GM18511 (cell line): ENCODE results near the gene NOD1.
"Not testable (repeated sequence)": the region's sequence is repeated elsewhere in the genome, so short reads cannot be mapped to it uniquely, and the experiment has no call there.

Source experiments
- ATAC-seq: cut with Tn5 transposase; IDR thresholded peaks from one replicate; pipeline ENCODE4 v1.9.1; 2021; ENCODE audit warnings: mild to moderate bottlenecking, moderate library complexity; ENCODE audit not compliant: unreplicated experiment

The NOD1 gene

DNA sequence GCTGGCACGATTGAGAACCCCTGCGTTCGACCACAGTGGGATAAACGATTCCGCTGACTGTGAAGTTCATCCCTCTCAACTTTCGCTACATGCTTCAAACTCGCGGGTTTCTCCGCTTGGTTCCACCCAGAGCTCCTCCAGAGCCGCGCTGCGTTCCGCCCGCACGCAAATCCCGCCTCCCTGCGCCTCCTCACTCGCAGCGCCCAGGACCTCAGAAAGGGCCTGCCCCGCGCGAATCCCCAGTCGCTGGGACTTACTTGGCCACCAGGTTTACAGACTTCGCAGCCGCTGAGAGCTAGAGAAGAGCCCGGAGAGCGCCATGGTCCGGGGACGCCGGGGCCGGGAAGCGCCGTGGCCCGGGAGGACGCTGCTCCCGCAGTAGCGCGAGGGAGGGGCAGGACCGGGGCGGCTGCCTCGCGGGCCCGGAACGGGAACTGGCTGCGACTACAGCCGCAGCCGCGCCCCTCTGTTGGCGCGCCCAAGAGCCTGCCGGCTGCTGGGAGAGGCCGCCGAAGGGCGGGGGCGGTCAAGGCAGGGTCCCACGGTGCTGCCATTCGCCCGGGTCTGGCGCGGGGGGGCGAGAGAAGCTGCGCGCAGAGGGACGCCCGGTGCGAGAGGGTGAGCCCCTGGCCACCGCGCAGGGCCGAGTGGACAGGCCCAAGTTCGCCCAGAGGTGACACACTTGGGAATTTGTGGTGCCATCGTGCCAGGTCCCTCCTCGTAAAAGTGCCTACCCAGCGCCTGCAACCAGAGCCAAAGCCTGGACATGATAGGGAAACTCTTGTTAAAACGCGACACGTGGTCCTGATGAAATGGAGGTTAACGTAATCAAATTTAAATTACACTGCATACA lies at the start of gene NOD1:
NOD1 (minus strand) TSS at position 436 of the 853 bp plus-strand sequence. CDS start 21,863 bp downstream, outside the sequence.
- ATAC-seq: peak; percentile 90

DNA sequence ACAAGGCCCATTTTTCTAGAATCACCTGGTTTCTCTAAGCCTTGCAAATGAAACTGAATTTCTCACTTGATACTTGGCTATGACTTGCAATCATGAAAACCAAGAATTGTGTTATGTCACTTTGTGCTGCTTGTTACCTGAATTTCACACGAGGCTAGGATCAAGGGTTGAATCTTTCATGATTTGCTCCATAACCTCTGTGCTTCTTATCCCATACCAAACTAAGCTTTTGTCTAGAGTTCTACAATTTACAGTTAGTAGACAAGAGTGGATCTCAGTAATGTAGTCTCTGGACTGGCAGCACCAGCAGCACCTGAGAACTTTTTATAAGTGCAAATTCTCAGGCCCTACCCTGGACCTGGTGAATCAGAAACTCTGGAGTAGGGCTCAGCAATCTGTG lies 48.7 kb upstream of the NOD1 start:
- ATAC-seq: not testable (repeated sequence)

DNA sequence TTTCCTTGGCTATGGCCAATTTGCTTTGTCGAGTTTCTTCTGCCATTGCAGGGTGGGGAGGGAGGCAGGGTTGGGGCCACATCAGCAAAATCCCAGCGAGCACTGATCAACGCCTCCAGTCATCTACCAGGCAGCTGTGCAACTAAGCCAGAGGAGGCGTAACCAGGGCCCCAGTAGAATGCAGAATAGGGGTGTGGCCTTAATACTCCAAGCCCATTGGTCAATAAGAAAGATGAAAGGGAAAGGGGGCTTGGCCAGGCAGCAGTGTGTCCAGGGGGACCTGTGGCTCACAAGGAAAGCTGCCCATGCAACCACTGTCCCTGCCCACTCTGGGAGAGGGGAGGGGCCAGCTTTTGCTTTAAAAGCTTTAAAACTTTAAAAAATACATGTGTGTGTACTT lies 47.6 kb upstream of the NOD1 start:
- no peak for ATAC-seq

DNA sequence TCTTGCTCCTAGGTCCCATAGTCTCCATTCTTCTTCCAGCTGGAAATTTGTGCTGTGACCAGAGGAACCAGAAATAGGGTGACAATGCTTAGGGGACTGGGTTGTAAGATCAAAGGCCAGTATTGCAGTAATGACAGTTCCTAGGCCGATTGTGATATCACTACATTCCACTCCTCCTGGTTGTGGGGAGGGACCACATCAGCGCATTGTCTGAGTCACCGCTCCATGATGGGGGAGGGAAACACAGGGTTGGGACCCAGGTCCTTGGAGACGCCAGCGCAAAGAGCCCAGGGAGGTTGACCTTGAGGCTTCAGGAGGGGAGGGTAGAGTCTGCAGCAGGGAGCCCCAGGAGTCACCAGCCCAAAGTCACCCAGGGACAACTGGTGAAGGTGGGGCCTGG lies 46.8 kb upstream of the NOD1 start:
- no peak for ATAC-seq

GRCh38 chr7:30524545-30524944 lies 46.0 kb upstream of the NOD1 start:
- no peak for ATAC-seq

GRCh38 chr7:30523466-30523865 lies 44.9 kb upstream of the NOD1 start:
- ATAC-seq: no peak

DNA sequence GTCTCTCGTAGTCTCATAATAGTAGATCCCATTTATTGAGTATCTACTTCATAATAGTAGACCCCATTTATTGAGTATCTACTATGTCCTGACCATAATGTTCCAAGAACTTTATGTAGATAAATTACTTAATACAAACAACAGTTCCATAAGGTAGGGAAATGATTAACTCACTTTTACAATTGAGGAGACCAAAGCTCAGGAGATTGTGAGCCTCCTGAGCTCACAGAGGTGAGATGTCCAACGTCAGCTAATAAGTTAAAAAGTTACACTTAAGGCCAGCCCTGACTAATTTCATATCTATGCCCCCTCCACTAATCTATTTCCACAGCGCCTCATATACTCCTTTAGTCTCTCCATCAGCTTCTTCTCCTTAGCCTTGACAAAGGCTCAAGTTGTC lies 43.6 kb upstream of the NOD1 start:
- ATAC-seq: no peak

- ATAC-seq: no peak
Measured at GRCh38 chr7:30521532-30521931, 42.9 kb upstream of the NOD1 start.

- no peak for ATAC-seq
Measured at GRCh38 chr7:30519122-30519521, 40.5 kb upstream of the NOD1 start.

DNA sequence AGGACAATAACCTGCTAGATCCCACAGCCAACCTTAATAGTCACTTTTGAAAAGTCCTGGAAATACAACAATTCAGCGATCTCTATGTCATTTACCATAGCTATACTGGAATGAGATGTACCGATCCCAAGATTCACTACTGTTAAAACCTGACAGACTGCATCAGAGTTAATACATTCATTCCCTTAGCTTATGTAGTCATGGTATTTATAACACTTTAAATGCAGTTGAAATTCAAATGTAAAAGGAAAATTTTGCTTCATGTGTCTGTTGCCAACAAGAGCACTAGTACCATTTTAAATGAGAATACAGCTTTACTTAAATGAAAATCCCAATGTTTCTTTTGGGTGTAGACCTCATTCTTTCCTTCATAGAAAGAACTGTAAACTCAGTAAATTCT lies 37.2 kb upstream of the NOD1 start:
- no peak for ATAC-seq

DNA sequence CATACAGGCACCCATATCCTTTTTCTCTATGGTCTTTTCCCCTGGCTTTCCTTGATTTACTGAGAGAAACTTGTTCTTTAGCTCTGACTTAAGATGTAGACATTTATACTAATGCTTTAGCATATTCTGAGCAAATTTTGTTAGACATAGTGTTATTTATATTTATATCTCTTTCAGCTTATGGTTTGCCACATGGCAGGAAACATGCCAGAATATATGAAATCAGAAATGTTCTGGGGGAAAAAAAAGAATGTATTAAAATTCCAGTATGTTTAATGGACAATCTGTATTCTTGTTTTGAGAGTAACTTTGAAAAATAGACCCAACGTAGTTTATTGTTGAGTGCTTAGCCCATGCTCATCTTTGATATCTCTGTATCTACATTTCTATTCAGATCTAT lies 36.2 kb upstream of the NOD1 start:
- ATAC-seq: no peak

- ATAC-seq: no peak
Measured at GRCh38 chr7:30514177-30514576, 35.6 kb upstream of the NOD1 start.

DNA sequence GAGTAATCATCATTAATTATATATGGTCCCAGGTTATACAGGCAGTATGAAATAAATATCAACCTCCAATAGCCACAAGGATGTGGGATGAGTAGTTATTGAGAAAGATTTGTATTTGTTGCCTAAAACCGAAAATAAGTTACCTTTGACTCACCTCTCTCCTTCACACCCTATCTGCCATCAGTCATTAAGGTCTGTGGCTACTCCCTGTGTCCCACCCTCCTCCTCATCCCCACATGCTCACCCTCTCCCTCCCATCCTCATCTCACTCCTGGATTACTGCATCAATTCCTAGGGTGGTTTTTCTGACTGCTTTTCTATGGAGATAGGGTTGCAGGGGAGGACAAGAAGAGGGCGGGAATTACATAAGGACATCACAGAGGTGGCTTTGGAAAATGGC lies 35.2 kb upstream of the NOD1 start:
- no peak for ATAC-seq

GRCh38 chr7:30511973-30512662 lies 33.5 kb upstream of the NOD1 start:
- ATAC-seq: no peak

DNA sequence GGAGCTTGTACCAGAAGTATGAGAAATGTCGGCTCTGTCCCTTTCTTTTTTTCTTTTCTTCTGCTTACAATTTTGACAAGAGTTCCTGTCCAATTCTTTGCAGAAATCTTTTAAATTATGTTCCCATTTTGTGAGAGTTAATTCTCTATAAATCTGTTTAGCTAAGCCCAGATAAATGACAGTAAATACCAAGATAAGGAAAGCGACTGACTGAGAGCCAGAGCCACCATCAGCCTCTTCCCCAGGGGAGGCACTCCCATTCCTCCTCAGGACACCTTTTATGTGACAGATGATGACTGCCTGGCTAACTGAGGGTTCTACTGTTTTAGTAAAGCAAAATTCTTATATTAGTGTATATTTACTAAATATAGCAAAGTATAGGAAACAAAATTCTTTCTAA lies 32.9 kb upstream of the NOD1 start:
- ATAC-seq: no peak

DNA sequence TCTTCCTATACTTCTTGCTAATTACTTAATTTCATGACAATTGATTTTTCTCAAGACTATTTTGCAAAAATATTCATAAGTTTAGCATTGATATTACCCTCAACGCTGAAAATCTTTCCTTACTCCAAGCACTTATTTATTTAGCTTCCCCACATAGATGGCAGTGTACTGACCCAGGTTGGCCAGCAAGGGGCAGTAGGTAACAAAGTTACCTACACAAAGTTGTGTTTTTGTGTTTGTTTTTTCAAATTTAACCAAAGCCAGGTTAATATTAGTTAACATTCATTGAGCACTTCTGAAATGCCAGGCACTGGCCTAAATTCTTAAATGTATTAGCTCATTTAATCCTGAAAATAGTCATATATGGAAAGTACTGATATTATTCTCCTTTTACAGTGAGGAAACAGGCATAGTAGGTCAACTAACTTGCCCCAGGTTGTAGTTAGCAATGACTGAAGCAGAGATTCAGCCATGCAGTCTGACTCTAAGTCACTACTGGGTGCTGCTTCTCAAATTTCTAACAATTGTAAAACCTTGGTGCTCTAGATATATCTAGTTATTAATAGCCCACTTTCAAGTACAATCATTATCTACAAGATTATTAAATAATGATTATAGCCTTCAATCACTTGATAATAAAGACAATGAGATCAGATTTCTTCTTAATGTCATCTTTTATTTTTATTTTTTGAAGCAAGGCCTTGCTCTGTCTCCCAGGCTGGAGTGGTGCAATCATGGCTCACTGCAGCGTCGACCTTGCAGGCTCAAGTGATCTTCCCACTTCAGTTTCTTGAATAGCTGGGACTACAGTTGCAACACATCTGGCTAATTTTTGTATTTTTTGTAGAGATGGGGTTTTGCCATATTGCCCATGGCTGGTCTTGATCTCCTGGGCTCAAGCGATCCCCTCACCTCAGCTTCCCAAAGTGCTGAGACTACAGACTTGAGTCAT lies 31.8 kb upstream of the NOD1 start:
- no peak for ATAC-seq

DNA sequence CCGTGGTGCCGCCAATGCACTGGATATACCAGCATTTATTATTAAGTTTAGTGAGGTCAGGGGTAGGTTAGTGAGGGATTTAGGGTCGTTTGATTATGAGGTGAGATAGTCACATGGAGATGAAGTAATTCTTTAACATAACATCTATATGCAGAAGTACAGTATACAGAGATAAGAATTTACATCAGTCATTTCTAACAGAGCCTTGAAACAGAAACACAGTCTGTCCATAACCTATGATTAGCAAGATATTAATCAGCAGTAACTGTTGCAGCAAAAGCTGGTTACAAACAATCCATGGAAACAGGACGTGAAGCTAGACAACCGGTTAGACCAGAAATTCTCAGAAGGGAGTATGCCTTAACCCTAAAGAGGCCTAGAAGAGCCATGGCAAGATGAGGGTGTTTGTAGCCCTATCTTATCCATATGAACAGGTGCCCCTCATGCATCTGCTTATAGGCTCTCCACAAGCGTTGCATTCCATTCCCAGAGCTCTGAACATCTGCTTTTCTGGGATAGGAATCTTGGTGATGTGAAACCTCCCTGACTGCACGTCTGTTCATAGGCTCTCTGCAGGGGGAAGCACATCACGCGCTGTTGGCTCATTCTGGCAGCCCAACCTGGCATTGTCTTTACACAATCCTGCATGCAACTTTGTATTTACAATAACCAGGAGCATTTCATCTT lies 30.7 kb upstream of the NOD1 start:
- ATAC-seq: not testable (repeated sequence)

DNA sequence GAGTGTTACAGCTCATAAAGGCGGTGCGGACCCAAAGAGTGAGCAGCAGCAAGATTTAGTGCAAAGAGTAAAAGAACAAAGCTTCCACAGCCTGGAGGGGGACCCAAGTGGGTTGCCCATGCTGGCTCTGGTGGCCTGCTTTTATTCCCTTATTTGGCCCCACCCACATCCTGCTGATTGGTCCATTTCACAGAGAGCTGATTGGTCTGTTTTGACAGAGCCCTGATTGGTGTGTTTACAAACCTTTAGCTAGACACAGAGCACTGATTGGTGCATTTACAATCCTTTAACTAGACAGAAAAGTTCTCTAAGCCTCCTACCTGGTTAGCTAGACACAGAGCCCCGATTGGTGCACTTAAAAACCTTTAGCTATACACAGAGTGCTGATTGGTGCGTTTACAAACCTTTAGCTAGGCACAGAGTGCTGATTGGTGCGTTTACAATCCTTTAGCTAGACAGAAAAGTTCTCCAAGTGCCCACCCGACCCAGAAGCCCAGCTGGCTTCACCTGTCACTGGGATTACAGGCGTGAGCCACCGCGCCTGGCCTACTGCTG lies 28.8 kb upstream of the NOD1 start:
- ATAC-seq: not testable (repeated sequence)

DNA sequence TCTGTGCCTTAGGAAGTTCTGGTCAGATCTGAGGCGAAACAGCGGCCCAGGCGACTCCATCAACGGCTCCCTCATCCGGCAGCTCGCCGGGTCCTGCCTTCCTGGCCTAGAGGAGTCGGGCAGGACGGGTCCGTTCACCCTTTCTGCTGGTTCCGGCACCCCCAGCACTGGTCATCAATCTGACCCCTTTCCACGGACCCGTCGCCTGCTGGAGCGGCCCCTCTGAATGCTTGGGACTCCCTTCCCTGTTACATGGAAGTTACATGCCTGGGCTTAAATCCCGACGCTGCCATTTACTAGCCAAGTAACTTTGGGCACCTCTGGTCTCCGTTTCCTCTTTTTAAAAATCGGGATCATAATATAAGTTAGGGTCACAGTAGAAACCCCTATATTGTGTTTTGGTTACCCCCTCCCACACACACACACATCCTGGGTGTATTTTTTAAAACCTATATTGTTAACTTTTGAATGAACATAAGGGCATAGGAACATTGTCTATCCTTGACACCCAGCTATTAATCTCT lies 26.7 kb upstream of the NOD1 start:
- no peak for ATAC-seq
